Measurements from ENCODE around the gene PLCB4. TPM values are rescaled to one million over a fixed set of nuclear protein-coding genes. Genes with fewer than 3 reads are reported as not detected.
"Not testable (repeated sequence)": the region's sequence is repeated elsewhere in the genome, so short reads cannot be mapped to it uniquely, and the experiment has no call there.

Gene PLCB4
- total RNA-seq, 1 donor from 2014 or later: 12.0 TPM

GRCh38 chr20:9043364-9043763 is 25.5 kb upstream of the PLCB4 start:
- no peak for DNase-seq (ENCODE audit: extremely low spot score in 2 of 2)
- TF ChIP-seq POLR2A (IDR thresholded peaks at IDR 0.05) (no peak), CTCF (IDR thresholded peaks at IDR 0.05) (no peak), POLR2AphosphoS5 (IDR thresholded peaks at IDR 0.05; ENCODE audit: insufficient read depth in 1 of 2, low read depth in 1 of 2) (no peak)
- H3K9me3 ChIP-seq: no peaks in the 10 kb centered on the region
- no peaks in the 10 kb centered on the region for H3K4me1 ChIP-seq
- no peak overlapping the region for H3K4me3 ChIP-seq
- H3K27ac ChIP-seq: no peak overlapping the region
- H3K36me3 ChIP-seq: no peaks in the 10 kb centered on the region
- intact Hi-C loops (cut with DNase I): no loop called here
- no peaks in the 10 kb centered on the region for H3K27me3 ChIP-seq

- H3K27me3 ChIP-seq; H3K27ac ChIP-seq; intact Hi-C loops (cut with DNase I); H3K4me3 ChIP-seq; H3K36me3 ChIP-seq; H3K9me3 ChIP-seq; H3K4me1 ChIP-seq; DNase-seq (ENCODE audit: extremely low spot score in 2 of 2): not testable (repeated sequence)
Measured at GRCh38 chr20:9047928-9048327, 21.0 kb upstream of the PLCB4 start.

GRCh38 chr20:9051508-9051907 is 17.4 kb upstream of the PLCB4 start:
- intact Hi-C loops (cut with DNase I): no loop called here
- Histone ChIP-seq H3K27ac (no peak overlapping the region), H3K4me1 (peaks cover 5% of the 10 kb centered on the region), H3K4me3 (no peak overlapping the region), H3K27me3 (no peaks in the 10 kb centered on the region), H3K36me3 (no peaks in the 10 kb centered on the region), H3K9me3 (no peaks in the 10 kb centered on the region)
- TF ChIP-seq POLR2A (IDR thresholded peaks at IDR 0.05) (no peak), CTCF (IDR thresholded peaks at IDR 0.05) (no peak), POLR2AphosphoS5 (IDR thresholded peaks at IDR 0.05; ENCODE audit: insufficient read depth in 1 of 2, low read depth in 1 of 2) (peak in 1 of 2 donors; percentile 64)
- DNase-seq (ENCODE audit: extremely low spot score in 2 of 2): no peak

- no peaks in the 10 kb centered on the region for H3K36me3 ChIP-seq
- no peak for TF ChIP-seq POLR2A (IDR thresholded peaks at IDR 0.05)
- no peak for TF ChIP-seq POLR2AphosphoS5 (IDR thresholded peaks at IDR 0.05; ENCODE audit: insufficient read depth in 1 of 2, low read depth in 1 of 2)
- no peak for TF ChIP-seq CTCF (IDR thresholded peaks at IDR 0.05)
- H3K27ac ChIP-seq: no peak overlapping the region
- peaks cover 5% of the 10 kb centered on the region for H3K4me1 ChIP-seq
- intact Hi-C loops (cut with DNase I): no loop called here
- no peak overlapping the region for H3K4me3 ChIP-seq
- H3K27me3 ChIP-seq: no peaks in the 10 kb centered on the region
- no peaks in the 10 kb centered on the region for H3K9me3 ChIP-seq
- no peak for DNase-seq (ENCODE audit: extremely low spot score in 2 of 2)
Measured at GRCh38 chr20:9052136-9052535, 16.8 kb upstream of the PLCB4 start.

- intact Hi-C loops (cut with DNase I): no loop called here
Measured at GRCh38 chr20:9053108-9053507, 15.8 kb upstream of the PLCB4 start.

More at GRCh38 chr20:9053108-9053507, 15.8 kb upstream of the PLCB4 start:
- Histone ChIP-seq H3K4me3 (no peak overlapping the region), H3K4me1 (peaks cover 5% of the 10 kb centered on the region), H3K27me3 (no peaks in the 10 kb centered on the region), H3K27ac (no peak overlapping the region), H3K36me3 (no peaks in the 10 kb centered on the region), H3K9me3 (no peaks in the 10 kb centered on the region)
- TF ChIP-seq POLR2A (IDR thresholded peaks at IDR 0.05): no peak
- no peak for TF ChIP-seq POLR2AphosphoS5 (IDR thresholded peaks at IDR 0.05; ENCODE audit: insufficient read depth in 1 of 2, low read depth in 1 of 2)
- TF ChIP-seq CTCF (IDR thresholded peaks at IDR 0.05): no peak
- no peak for DNase-seq (ENCODE audit: extremely low spot score in 2 of 2)

Measured in vagina (tissue), 2 donors.